Tibial nerve (tissue), 4 donors: ENCODE data around the gene FAM83C. TPM values are rescaled to one million over a fixed set of nuclear protein-coding genes. Genes with fewer than 3 reads are reported as not detected.
A peak's percentile ranks its signal among the peaks of the same experiment; 100 is the strongest.
"Not testable (repeated sequence)": the region's sequence is repeated elsewhere in the genome, so short reads cannot be mapped to it uniquely, and the experiment has no call there.

Experiments used
- DNase-seq, 2 donors: peaks; one replicate each; pipeline ENCODE4 v3.0.0-alpha.2; 2019; ENCODE audit warnings: low spot score in 2 of 2
- H3K27ac ChIP-seq, 4 donors: fragments of 200-600 bp; sonication (generic) in 3 of 4; one replicate each; pipeline ENCODE4 v1.5.1; 2017 to 2019; ENCODE audit warnings: mild to moderate bottlenecking in 1 of 4
- H3K27me3 ChIP-seq, 2 donors: fragments of 200-600 bp; sonication (generic) in 1 of 2; one replicate each; pipeline versions ENCODE4 v1.5.1 to v1.6.0; 2017 to 2019
- H3K36me3 ChIP-seq, 3 donors: fragments of 200-600 bp; sonication (generic); one replicate each; pipeline ENCODE4 v1.5.1; 2018 to 2019
- H3K4me1 ChIP-seq, 4 donors: fragments of 200-600 bp; sonication (generic) in 3 of 4; one replicate each; pipeline ENCODE4 v1.5.1; 2017 to 2019
- H3K4me3 ChIP-seq, 4 donors: fragments of 200-600 bp; sonication (generic) in 3 of 4; one replicate each; pipeline ENCODE4 v1.5.1; 2017 to 2019; ENCODE audit warnings: mild to moderate bottlenecking in 1 of 4, moderate library complexity in 1 of 4
- H3K9me3 ChIP-seq, 4 donors: fragments of 200-600 bp; sonication (generic) in 3 of 4; one replicate each; pipeline ENCODE4 v1.5.1; 2017 to 2019
- EP300 ChIP-seq, 2 donors: sonication (generic); formaldehyde crosslinking; IDR thresholded peaks; one replicate each; pipeline ENCODE4 v1.6.1; 2017; ENCODE audit warnings: antibody characterized with exemption in 2 of 2, mild to moderate bottlenecking in 1 of 2
- POLR2A ChIP-seq, 2 donors: fragments of 450-650 bp; IDR thresholded peaks; one replicate each; pipeline ENCODE4 v1.6.1; 2017; ENCODE audit warnings: antibody characterized with exemption in 2 of 2, mild to moderate bottlenecking in 2 of 2, moderate library complexity in 2 of 2
- WGBS, 2 donors: methylation state at CpG; one replicate each; pipeline ENCODE4 v1.1.5; 2018; 5-methylcytosine and 5-hydroxymethylcytosine counted together
- total RNA-seq, 4 donors: library from RNA; depleted of rRNA; stranded (reverse); fragments of >200 nt; gene quantifications; one replicate each; pipeline ENCODE4 v1.1.0, GENCODE V29; 2016
- TF ChIP-seq, protein P1 (sequence below), 5 experiments: fragments of 200-600 bp in 3 of 5; fragments of 450-650 bp in 2 of 5; sonication (generic) in 3 of 5; IDR thresholded peaks; one replicate each; pipeline ENCODE4 v1.5.1; 2016 to 2019; ENCODE audit warnings: antibody characterized with exemption in 5 of 5, mild to moderate bottlenecking in 3 of 5, moderate library complexity in 2 of 5

FAM83C gene
- total RNA-seq, 4 donors from 2014 or later: not detected

DNA sequence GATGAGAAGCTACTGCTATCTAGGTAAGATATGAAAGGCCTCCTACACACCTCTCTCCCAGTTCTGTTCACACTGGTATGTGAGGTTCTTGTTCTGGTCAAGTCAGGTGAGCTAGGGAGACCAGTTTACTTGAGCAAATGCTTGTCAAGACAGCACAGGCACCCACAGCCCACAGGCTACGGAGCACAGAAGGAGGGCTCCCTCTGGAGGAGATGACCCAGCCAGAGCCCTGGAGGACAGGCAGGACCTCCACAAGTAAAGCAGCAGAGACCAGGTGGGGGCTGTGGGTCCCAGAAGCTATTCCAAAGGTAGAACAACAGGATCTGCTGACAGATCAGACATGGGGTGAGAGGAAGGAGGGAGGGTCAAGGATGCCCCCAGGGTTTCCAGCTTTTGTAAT is 27.5 kb downstream of the FAM83C start:
- H3K27ac ChIP-seq: no peak overlapping the region
- 42 to 75% methylated on average over 1 of the region's 1 CpG for WGBS, 2 donors
- no peak for TF ChIP-seq POLR2A (IDR thresholded peaks at IDR 0.05)
- H3K4me1 ChIP-seq: peaks cover 0 to 22% (median 7%) of the 10 kb centered on the region in 4 donors
- no peaks in the 10 kb centered on the region for H3K9me3 ChIP-seq
- peaks cover 0 to 55% (median 0%) of the 10 kb centered on the region in 3 donors for H3K36me3 ChIP-seq
- no peak for DNase-seq
- H3K4me3 ChIP-seq: no peak overlapping the region
- no peaks in the 10 kb centered on the region for H3K27me3 ChIP-seq

DNA sequence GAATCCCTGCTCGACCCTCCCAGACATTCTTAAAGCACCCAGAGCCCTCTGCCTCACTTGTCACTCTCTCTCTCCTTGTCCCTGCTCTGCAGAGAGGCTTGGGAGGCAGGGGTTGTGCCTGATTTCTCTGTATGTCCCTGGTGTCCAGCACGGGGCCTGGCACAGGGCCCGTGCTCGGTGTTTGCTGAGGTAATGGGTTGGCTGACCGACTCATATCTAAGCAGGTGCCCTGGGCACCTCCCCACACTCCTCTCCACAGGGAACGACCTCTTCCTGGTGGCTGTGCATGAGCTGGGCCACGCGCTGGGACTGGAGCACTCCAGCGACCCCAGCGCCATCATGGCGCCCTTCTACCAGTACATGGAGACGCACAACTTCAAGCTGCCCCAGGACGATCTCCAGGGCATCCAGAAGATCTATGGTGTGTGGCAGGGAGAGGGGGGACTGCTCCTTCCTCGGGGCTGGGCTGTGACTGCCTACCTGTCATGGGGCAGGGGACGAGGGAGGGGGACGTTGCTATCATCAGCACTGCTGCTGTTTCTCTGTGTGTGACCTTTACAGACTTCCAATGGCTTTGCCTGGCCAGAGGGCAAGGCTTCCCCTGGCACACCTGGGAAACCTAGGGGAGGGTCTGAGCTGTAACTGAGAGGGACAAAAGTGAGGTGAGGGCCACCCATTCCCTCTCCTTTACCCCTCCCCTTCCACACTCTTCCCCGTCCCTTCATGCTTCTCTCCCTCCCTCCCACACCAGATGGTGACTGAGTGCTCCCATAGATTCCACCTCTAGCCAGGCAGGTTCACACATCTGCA is 28.5 kb downstream of the FAM83C start:
- H3K4me3 ChIP-seq: no peak overlapping the region
- peak overlapping the region in 3 of 4 donors; percentile 19 to 76 (median 75) for H3K27ac ChIP-seq
- 63 to 78% methylated on average over 14 to 17 of the region's 17 CpGs for WGBS, 2 donors
- H3K36me3 ChIP-seq: peaks cover 0 to 46% (median 0%) of the 10 kb centered on the region in 3 donors
- H3K27me3 ChIP-seq: no peaks in the 10 kb centered on the region
- no peaks in the 10 kb centered on the region for H3K9me3 ChIP-seq
- peaks cover 0 to 13% (median 7%) of the 10 kb centered on the region in 4 donors for H3K4me1 ChIP-seq
- no peak for DNase-seq
- TF ChIP-seq EP300 (IDR thresholded peaks at IDR 0.05) (no peak), POLR2A (IDR thresholded peaks at IDR 0.05) (no peak)
- TF ChIP-seq, protein P1, sequence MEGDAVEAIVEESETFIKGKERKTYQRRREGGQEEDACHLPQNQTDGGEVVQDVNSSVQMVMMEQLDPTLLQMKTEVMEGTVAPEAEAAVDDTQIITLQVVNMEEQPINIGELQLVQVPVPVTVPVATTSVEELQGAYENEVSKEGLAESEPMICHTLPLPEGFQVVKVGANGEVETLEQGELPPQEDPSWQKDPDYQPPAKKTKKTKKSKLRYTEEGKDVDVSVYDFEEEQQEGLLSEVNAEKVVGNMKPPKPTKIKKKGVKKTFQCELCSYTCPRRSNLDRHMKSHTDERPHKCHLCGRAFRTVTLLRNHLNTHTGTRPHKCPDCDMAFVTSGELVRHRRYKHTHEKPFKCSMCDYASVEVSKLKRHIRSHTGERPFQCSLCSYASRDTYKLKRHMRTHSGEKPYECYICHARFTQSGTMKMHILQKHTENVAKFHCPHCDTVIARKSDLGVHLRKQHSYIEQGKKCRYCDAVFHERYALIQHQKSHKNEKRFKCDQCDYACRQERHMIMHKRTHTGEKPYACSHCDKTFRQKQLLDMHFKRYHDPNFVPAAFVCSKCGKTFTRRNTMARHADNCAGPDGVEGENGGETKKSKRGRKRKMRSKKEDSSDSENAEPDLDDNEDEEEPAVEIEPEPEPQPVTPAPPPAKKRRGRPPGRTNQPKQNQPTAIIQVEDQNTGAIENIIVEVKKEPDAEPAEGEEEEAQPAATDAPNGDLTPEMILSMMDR (IDR thresholded peaks at IDR 0.05): no peak

DNA sequence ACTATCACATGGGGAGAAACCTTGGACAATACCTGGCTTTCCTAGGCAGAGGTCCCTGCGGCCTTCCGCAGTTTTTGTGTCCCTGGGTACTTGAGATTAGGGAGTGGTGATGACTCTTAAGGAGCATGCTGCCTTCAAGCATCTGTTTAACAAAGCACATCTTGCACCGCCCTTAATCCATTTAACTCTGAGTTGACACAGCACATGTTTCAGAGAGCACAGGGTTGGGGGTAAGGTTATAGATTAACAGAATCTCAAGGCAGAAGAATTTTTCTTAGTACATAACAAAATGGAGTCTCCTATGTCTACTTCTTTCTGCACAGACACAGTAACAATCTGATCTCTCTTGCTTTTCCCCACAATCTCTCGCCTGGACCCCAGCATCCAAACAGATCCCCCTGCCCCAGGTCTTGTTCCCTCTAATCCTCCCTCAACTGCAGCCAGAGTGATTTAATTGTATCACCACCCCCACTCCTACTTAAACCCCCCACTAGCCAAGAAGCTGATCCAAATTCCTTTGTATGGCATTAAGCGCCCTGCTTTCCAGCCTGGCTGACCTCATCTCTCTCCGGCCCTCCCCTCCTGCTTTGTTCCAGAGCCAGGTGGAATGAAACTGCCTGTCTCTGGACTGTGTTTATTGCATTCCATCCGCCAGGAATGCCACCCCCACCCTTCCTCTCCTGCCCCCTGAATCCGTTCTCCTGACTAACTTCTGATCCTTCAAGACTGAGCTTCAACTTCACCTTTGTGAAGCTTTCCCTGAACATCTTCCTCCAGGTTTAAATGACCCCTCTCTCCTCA is 29.3 kb downstream of the FAM83C start:
- TF ChIP-seq EP300 (IDR thresholded peaks at IDR 0.05): peak in 1 of 2 donors; percentile 14
- peaks cover 0 to 39% (median 0%) of the 10 kb centered on the region in 3 donors for H3K36me3 ChIP-seq
- H3K27ac ChIP-seq: peak overlapping the region in 3 of 4 donors; percentile 19 to 76 (median 75)
- peaks cover 0 to 14% (median 7%) of the 10 kb centered on the region in 4 donors for H3K4me1 ChIP-seq
- H3K27me3 ChIP-seq, H3K4me3 ChIP-seq, DNase-seq, H3K9me3 ChIP-seq: not testable (repeated sequence)
- 45 to 56% methylated on average over 5 of the region's 8 CpGs for WGBS, 2 donors

DNA sequence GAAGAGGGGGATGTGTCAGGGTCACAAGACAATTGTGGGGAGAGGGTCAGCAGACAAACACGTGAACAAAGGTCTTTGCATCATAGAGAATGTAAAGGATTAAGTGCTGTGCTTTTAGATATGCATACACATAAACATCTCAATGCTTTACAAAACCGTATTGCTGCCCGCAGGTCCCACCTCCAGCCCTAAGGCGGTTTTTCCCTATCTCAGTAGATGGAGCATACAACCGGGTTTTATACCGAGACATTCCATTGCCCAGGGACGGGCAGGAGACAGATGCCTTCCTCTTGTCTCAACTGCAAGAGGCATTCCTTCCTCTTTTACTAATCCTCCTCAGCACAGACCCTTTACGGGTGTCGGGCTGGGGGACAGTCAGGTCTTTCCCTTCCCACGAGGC is 29.9 kb downstream of the FAM83C start:
- DNase-seq, H3K9me3 ChIP-seq, H3K27ac ChIP-seq, H3K27me3 ChIP-seq, H3K4me3 ChIP-seq: not testable (repeated sequence)
- H3K4me1 ChIP-seq: peaks cover 0 to 20% (median 7%) of the 10 kb centered on the region in 4 donors
- 59 to 67% methylated on average over 7 to 8 of the region's 10 CpGs for WGBS, 2 donors
- H3K36me3 ChIP-seq: peaks cover 0 to 33% (median 0%) of the 10 kb centered on the region in 3 donors

DNA sequence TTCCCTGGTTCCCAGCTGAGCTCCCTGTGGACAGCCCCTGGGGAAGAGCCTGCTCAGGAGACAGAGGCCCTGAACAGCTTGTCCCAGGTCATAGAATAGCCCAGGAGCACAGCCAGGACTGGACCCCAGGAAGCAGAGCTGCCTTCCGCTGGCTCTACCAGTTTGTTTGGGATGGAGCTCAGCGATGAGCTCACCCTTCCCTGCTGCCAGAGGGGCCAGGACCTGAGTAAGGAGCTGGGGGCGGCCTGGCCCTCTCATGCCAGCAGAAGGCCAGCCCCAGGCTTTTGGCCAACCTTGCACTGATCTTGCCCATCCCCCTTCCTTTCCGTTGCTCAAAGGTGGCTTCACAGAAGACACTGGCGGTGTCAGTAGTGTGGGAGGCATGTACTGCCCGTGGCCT is 31.8 kb downstream of the FAM83C start:
- Histone ChIP-seq H3K4me1 (peaks cover 0 to 26% (median 7%) of the 10 kb centered on the region in 4 donors), H3K27ac (no peak overlapping the region), H3K27me3 (no peaks in the 10 kb centered on the region), H3K9me3 (no peaks in the 10 kb centered on the region), H3K36me3 (peaks cover 0 to 19% (median 0%) of the 10 kb centered on the region in 3 donors), H3K4me3 (no peak overlapping the region)
- TF ChIP-seq POLR2A (IDR thresholded peaks at IDR 0.05): no peak
- no peak for TF ChIP-seq EP300 (IDR thresholded peaks at IDR 0.05)
- TF ChIP-seq, protein P1 (IDR thresholded peaks at IDR 0.05): no peak
- 61 to 85% methylated on average over 5 to 6 of the region's 6 CpGs for WGBS, 2 donors
- no peak for DNase-seq

DNA sequence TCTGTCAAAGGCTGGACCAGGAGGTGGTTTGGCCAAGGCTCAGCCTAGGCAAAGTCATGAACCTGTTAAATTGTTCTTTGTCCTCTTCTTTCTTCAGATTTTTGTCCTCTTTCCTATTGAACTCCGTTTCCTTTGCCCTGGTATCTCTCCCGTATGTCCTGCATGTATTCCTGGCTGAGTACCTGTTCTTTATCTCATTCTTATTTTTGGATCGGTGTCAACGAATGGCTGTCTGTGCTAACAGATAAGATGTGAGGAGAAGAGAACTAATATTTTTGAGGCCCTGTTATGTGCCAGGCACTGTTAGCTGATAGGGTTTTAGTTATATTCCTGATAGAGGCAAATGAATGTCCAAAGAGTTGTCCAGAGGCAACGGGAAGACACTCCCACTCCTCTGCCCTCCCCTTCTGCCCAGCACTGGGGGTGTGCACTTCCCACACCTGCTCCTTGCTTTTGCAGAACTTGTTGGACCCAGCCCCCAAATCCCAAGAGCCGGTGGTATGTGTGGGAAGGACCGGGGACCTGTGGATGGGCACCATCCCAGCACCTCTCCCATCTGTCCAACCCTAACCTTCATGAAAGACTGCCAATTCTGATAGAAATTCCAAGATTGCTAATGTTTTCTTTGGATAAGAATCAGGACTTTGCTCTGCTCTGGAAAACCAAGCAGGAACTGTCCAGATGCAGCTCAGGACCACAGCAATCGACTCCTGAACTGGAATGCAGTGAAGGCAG is 34.9 kb downstream of the FAM83C start:
- DNase-seq: no peak
- H3K4me3 ChIP-seq: no peak overlapping the region
- no peak overlapping the region for H3K27ac ChIP-seq
- no peaks in the 10 kb centered on the region for H3K9me3 ChIP-seq
- H3K36me3 ChIP-seq: peaks cover 0 to 7% (median 0%) of the 10 kb centered on the region in 3 donors
- peaks cover 0 to 13% (median 0%) of the 10 kb centered on the region in 4 donors for H3K4me1 ChIP-seq
- WGBS, 2 donors: 61% methylated on average over 8 of the region's 8 CpGs
- no peaks in the 10 kb centered on the region for H3K27me3 ChIP-seq
- TF ChIP-seq, protein P1 (IDR thresholded peaks at IDR 0.05): no peak
- no peak for TF ChIP-seq EP300 (IDR thresholded peaks at IDR 0.05)
- TF ChIP-seq POLR2A (IDR thresholded peaks at IDR 0.05): no peak
